Measurements from ENCODE around the gene MMP15. TPM values are rescaled to one million over a fixed set of nuclear protein-coding genes. Genes with fewer than 3 reads are reported as not detected.

The MMP15 gene
- total RNA-seq, 4 donors from 2014 or later: 48.0 to 161 (median 92.3) TPM

GRCh38 chr16:57997176-57997527 lies 28.4 kb upstream of the MMP15 start:
- H3K27ac ChIP-seq: no peak overlapping the region
- H3K9me3 ChIP-seq: no peaks in the 10 kb centered on the region
- no peaks in the 10 kb centered on the region for H3K27me3 ChIP-seq
- intact Hi-C loops (cut with DNase I; ENCODE audit: low total_unique reads) (loop anchor here (10.0 kb wide), 1 partner anchor 422 kb away; no protein-coding TSS in a partner anchor), in situ Hi-C loops (cut with MboI; ENCODE audit: low pct_ligation_motif_present in 1 of 4, low pct_unique_long_range_greater_than_20kb in 1 of 4, low sequenced_read_pairs in 3 of 4) (no loop called here)
- H3K36me3 ChIP-seq: peaks cover 0 to 15% (median 3%) of the 10 kb centered on the region in 4 donors
- no peak for DNase-seq
- WGBS, 2 donors (ENCODE audit: low coverage in 1 of 2): 98% methylated on average over 31 of the region's 35 CpGs; no CpG with 5 or more reads in 1 of the 2 donors
- TF ChIP-seq POLR2A (IDR thresholded peaks at IDR 0.05): no peak
- H3K4me3 ChIP-seq: no peak overlapping the region
- peaks cover 0 to 36% (median 17%) of the 10 kb centered on the region in 4 donors for H3K4me1 ChIP-seq

- WGBS, 2 donors (ENCODE audit: low coverage in 1 of 2): 96 to 100% methylated on average over 2 to 35 of the region's 36 CpGs
- Histone ChIP-seq H3K4me3 (no peak overlapping the region), H3K9me3 (no peaks in the 10 kb centered on the region), H3K4me1 (peaks cover 0 to 36% (median 17%) of the 10 kb centered on the region in 4 donors), H3K36me3 (peaks cover 0 to 15% (median 3%) of the 10 kb centered on the region in 4 donors), H3K27me3 (no peaks in the 10 kb centered on the region), H3K27ac (no peak overlapping the region)
- intact Hi-C loops (cut with DNase I; ENCODE audit: low total_unique reads) (loop anchor here (10.0 kb wide), 1 partner anchor 423 kb away; no protein-coding TSS in a partner anchor), in situ Hi-C loops (cut with MboI; ENCODE audit: low pct_ligation_motif_present in 1 of 4, low pct_unique_long_range_greater_than_20kb in 1 of 4, low sequenced_read_pairs in 3 of 4) (no loop called here)
- no peak for DNase-seq
- TF ChIP-seq POLR2AphosphoS5 (IDR thresholded peaks at IDR 0.05) (no peak), EP300 (IDR thresholded peaks at IDR 0.05; ENCODE audit: low read depth) (no peak), CTCF (IDR thresholded peaks at IDR 0.05) (no peak), POLR2A (IDR thresholded peaks at IDR 0.05) (no peak)
Measured at GRCh38 chr16:57997528-57998265, 27.9 kb upstream of the MMP15 start.

GRCh38 chr16:57998486-57998885 lies 27.1 kb upstream of the MMP15 start:
- intact Hi-C loops (cut with DNase I; ENCODE audit: low total_unique reads): loop anchor here (10.0 kb wide), 1 partner anchor 424 kb away; no protein-coding TSS in a partner anchor
- no peaks in the 10 kb centered on the region for H3K27me3 ChIP-seq
- WGBS, 2 donors (ENCODE audit: low coverage in 1 of 2): 63% methylated on average over 8 of the region's 8 CpGs; no CpG with 5 or more reads in 1 of the 2 donors
- peak; percentile 57 for DNase-seq
- H3K36me3 ChIP-seq: peaks cover 0 to 15% (median 3%) of the 10 kb centered on the region in 4 donors
- no peak for TF ChIP-seq CTCF (IDR thresholded peaks at IDR 0.05)
- TF ChIP-seq POLR2A (IDR thresholded peaks at IDR 0.05): no peak
- no peak for TF ChIP-seq POLR2AphosphoS5 (IDR thresholded peaks at IDR 0.05)
- no peak for TF ChIP-seq EP300 (IDR thresholded peaks at IDR 0.05; ENCODE audit: low read depth)
- peaks cover 0 to 36% (median 17%) of the 10 kb centered on the region in 4 donors for H3K4me1 ChIP-seq
- H3K4me3 ChIP-seq: no peak overlapping the region
- H3K27ac ChIP-seq: peak overlapping the region in 1 of 4 donors; percentile 94
- in situ Hi-C loops (cut with MboI; ENCODE audit: low pct_ligation_motif_present in 1 of 4, low pct_unique_long_range_greater_than_20kb in 1 of 4, low sequenced_read_pairs in 3 of 4): no loop called here
- no peaks in the 10 kb centered on the region for H3K9me3 ChIP-seq

GRCh38 chr16:57998992-57999365 lies 26.6 kb upstream of the MMP15 start:
- peak overlapping the region in 3 of 4 donors; percentile 94 to 98 (median 95) for H3K27ac ChIP-seq
- no peaks in the 10 kb centered on the region for H3K9me3 ChIP-seq
- H3K27me3 ChIP-seq: no peaks in the 10 kb centered on the region
- no peak overlapping the region for H3K4me3 ChIP-seq
- intact Hi-C loops (cut with DNase I; ENCODE audit: low total_unique reads): loop anchor here (10.0 kb wide), 1 partner anchor 424 kb away; no protein-coding TSS in a partner anchor
- H3K4me1 ChIP-seq: peaks cover 0 to 36% (median 17%) of the 10 kb centered on the region in 4 donors
- no peak for TF ChIP-seq EP300 (IDR thresholded peaks at IDR 0.05; ENCODE audit: low read depth)
- no peak for TF ChIP-seq POLR2AphosphoS5 (IDR thresholded peaks at IDR 0.05)
- TF ChIP-seq POLR2A (IDR thresholded peaks at IDR 0.05): no peak
- no peak for TF ChIP-seq CTCF (IDR thresholded peaks at IDR 0.05)
- in situ Hi-C loops (cut with MboI; ENCODE audit: low pct_ligation_motif_present in 1 of 4, low pct_unique_long_range_greater_than_20kb in 1 of 4, low sequenced_read_pairs in 3 of 4): no loop called here
- H3K36me3 ChIP-seq: peaks cover 0 to 15% (median 3%) of the 10 kb centered on the region in 4 donors
- 85% methylated on average over 3 of the region's 3 CpGs; no CpG with 5 or more reads in 1 of the 2 donors for WGBS, 2 donors (ENCODE audit: low coverage in 1 of 2)
- DNase-seq: no peak

Data from transverse colon (tissue), 4 donors.